HEK293T (cell line): ENCODE data around the gene DCAF11.

Experiments
- ARNT ChIP-seq: fragments of 450-650 bp; IDR thresholded peaks from 2 replicates; pipeline ENCODE4 v1.6.1; 2017; ENCODE audit warnings: mild to moderate bottlenecking
- BHLHE40 ChIP-seq: fragments of 450-650 bp; IDR thresholded peaks from 2 replicates; pipeline ENCODE4 v1.6.1; 2016; ENCODE audit warnings: mild to moderate bottlenecking, moderate library complexity, borderline replicate concordance
- CTBP1 ChIP-seq: fragments of 450-650 bp; IDR thresholded peaks from 2 replicates; pipeline ENCODE4 v1.6.1; 2016; ENCODE audit warnings: borderline replicate concordance
- ELF4 ChIP-seq: fragments of 450-650 bp; IDR thresholded peaks from 2 replicates; pipeline ENCODE4 v1.6.1; 2017; ENCODE audit warnings: antibody characterized with exemption
- FOXM1 ChIP-seq: fragments of 450-650 bp; IDR thresholded peaks from 2 replicates; pipeline ENCODE4 v1.6.1; 2017; ENCODE audit warnings: mild to moderate bottlenecking, borderline replicate concordance
- HDGF ChIP-seq: fragments of 450-650 bp; IDR thresholded peaks from 2 replicates; pipeline ENCODE4 v1.6.1; 2017; ENCODE audit warnings: antibody characterized with exemption, borderline replicate concordance
- SP1 ChIP-seq: fragments of 450-650 bp; IDR thresholded peaks from 2 replicates; pipeline ENCODE4 v1.6.1; 2017
- SUZ12 ChIP-seq: fragments of 450-650 bp; IDR thresholded peaks from 2 replicates; pipeline ENCODE4 v1.6.1; 2016; ENCODE audit warnings: mild to moderate bottlenecking

DNA sequence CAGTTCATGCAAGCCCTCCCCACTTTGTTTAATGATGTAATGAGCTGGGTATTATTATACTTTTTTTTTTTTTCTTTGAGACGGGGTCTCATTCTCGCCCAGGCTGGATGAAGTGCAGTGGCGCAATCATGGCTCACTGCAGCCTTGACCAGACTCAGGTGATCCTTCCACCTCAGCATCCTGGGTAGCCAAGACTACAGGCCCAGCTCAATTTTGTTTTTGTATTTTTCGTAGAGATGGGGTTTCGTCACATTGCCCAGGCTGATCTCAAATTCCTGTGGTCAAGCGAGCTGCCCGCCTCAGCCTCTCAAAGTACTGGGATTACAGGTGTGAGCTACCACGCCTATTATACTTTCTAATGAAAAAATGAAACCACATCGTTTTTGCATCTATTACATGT lies 4.5 kb upstream of the DCAF11 start:
- TF ChIP-seq SUZ12 (no peak), SP1 (no peak), ELF4 (no peak), ARNT (no peak), HDGF (no peak), CTBP1 (no peak), FOXM1 (no peak), BHLHE40 (no peak)
